CD4-positive, alpha-beta T cell treated with Interleukin-6 at 100 ng/mL for 8 hours (primary cell): ENCODE measurements around the gene RNGTT.
"Not testable (repeated sequence)": the region's sequence is repeated elsewhere in the genome, so short reads cannot be mapped to it uniquely, and the experiment has no call there.

Experiments used
- DNase-seq: peaks from one replicate; pipeline ENCODE4 v3.0.0-alpha.2; 2020; ENCODE audit warnings: mixed read lengths, low spot score

Gene RNGTT

GRCh38 chr6:88722686-88723085, 240.7 kb downstream of the RNGTT start:
- DNase-seq: no peak

DNA sequence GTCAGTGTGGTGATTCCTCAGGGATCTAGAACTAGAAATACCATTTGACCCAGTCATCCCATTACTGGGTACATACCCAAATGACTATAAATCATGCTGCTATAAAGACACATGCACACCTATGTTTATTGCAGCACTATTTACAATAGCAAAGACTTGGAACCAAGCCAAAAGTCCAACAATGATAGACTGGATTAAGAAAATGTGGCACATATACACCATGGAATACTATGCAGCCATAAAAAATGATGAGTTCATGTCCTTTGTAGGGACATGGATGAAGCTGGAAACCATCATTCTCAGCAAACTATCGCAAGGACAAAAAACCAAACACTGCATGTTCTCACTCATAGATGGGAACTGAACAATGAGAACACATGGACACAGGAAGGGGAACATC, 247.0 kb downstream of the RNGTT start:
- not testable (repeated sequence) for DNase-seq

GRCh38 chr6:88712243-88712936, 251.0 kb downstream of the RNGTT start:
- DNase-seq: no peak

- no peak for DNase-seq
These were observed 253.6 kb downstream of the RNGTT start for GRCh38 chr6:88709819-88710246.

DNA sequence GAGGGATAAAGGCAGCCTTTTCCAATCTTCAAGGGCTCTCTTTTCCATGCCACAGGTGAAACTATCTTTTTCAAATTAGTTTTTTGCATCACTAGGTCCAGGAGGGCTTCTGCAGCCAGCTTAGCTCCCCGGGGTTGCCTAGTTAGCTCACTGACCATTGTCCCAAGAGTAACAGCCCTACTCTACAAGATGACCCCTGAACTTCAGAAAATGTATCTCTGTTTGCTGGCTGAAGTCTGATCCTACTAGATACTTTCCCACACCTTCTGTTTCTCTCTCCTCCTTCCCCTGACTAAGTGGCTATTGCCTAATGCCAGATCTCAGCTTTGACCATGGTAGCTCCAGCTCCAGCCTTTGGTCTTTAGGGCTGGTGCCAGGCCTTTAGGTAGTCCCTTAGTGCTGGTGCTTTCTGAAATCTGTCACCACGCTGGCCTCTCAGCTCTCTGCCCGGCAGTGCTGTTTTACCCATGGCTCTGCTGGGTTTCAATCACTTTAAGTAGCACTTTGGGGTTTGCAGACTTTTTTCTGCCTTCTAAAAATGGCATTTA, 255.1 kb downstream of the RNGTT start:
- no peak for DNase-seq

GRCh38 chr6:88705601-88706000, 257.8 kb downstream of the RNGTT start:
- no peak for DNase-seq

GRCh38 chr6:88704980-88705379, 258.4 kb downstream of the RNGTT start:
- no peak for DNase-seq

GRCh38 chr6:88702956-88703556, 260.4 kb downstream of the RNGTT start:
- no peak for DNase-seq

DNA sequence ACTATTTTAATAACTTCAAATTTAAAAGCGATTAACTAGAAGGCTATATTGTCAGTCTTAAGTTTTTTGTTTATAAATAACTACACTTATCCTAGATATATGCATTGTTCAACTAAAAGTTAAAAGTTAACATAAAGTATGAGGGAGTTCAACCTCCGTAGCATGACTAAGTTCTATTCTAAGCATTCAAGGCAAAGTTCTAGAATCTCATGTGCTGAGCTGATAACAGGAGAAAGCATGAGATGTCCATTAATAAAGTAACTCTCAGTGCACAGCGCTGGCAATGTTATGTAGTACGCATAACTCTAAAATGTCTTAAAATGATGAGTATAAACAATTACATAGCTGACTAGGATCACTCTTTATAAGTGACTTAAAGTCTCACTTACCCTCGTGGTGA, 264.8 kb downstream of the RNGTT start:
- no peak for DNase-seq

GRCh38 chr6:88695937-88696336, 267.5 kb downstream of the RNGTT start:
- DNase-seq: no peak

DNA sequence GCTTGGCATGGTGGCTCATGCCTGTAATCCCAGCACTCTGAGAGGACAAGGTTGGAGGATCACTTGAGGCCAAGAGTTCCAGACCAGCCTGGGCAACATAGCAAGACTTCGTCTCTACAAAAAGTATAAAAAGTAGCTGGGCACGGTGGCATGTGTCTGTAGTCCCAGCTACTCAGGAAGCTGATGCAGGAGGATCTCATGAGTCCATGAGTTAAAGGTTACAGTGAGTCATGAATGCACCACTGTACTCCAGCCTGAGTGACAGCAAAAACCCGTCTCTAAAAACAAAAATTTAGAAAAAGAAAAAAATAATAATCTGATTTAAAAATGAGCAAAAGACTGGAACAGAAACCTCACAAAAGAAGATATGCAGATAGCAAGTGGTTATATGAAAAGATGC, 279.7 kb downstream of the RNGTT start:
- no peak for DNase-seq

DNA sequence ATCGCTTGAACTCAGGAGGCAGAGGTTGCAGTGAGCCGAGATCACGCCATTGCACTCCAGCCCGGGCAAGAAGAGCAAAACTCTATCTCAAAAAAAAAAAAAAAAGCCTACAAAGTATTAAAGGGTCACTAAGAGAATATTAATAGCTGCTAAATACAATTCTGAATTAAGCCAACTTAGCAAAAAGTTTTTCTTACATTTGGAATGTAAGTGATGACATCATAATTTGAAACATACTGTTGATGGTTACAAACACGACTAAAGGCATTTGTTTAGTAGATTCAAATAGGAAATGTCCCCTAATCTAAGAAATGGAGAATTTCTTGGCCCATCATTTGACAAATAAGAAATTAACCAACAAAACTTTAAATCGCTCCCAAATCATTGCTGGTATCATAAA, 282.8 kb downstream of the RNGTT start:
- no peak for DNase-seq

DNA sequence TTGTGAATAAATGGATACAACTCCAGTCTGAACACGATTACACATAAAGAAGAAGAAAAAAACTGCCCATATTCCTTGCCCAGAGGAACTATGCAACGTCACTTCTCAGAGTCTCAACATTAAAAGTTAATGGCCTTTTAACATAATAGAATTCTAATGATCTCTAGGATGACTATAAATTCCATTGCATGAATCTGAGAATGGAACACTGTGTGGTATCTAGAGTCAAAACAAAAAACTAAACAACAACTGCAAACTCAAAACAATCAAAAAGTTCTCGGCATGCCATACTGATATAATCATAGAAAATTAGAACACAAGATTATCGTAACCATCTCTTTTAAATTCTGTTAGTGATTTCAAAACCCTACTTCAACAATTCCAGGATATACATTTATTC, 283.6 kb downstream of the RNGTT start:
- DNase-seq: no peak

DNA sequence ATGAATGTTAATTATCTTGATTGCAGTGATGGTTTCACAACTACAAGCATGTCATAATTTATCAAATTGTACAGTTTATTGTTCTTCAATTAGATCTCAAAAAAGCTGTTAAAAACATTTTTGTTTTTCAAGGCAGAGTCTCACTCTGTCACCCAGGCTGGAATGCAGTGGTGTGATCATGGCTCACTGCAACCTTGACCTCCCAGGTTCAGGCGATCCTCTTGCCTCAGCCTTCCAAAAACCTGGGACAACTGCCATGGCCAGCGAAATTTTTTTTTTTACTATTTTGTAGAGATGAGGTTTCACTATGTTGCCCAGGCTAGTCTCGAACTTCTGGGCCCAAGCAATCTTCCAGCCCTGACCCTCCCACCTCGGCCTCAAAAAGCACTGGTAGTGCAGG, 286.1 kb downstream of the RNGTT start:
- no peak for DNase-seq

- no peak for DNase-seq
These were observed 291.8 kb downstream of the RNGTT start for GRCh38 chr6:88671624-88672023.

DNA sequence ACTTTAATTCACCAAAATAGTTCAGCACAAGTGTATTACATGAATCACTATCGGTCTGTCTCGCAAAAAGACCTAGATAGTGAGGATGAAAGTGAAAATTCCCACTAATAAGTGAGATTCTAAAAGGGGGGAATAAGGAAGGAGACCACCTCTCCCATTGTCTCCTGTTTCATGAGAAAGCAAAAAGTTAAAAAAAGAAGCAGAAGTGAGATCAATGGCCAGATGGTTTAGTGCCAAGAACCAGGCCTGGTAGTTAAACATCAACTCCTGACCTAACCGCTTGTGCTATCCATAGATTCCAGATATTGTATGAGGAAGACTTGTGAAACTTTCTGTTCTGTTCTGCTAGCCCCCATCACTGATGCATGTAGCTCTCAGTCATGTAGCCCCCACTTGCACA, 293.0 kb downstream of the RNGTT start:
- DNase-seq: no peak

DNA sequence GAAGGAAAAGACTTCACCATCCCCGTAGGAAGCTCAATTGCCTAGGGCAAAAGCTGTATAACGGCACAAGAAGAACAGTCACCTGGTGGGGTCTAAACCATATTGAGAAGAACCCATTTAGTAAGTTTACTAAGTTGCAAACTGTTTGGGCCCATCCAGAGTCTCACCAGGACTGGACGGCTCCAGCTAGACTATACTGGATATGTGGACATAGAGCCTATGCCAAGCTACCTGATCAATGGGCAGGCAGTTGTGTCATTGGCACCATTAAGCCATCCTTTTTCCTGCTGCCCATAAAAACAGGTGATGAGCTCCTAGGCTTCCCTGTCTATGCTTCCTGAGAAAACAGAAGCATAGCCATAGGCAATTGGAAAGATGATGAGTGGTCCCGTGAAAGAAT, 293.9 kb downstream of the RNGTT start:
- no peak for DNase-seq

DNA sequence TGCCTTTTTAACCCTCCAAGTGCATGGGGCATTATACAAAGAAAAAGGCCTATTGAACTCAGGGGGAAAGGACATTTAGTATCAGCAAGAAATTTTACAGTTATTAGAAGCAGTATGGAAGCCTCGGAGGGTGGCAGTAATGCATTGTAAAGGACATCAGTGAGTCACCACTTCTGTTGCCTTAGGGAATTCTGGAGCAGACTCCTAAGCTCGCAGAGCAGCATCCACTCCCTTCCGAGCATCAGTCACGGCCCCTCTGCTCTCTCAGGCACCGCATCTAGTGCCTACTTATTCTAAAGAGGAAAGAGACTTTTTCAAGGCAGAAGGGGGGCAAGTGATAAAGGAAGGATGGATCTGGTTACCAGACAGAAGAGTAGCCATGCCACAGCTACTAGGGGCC, 296.5 kb downstream of the RNGTT start:
- DNase-seq: no peak

DNA sequence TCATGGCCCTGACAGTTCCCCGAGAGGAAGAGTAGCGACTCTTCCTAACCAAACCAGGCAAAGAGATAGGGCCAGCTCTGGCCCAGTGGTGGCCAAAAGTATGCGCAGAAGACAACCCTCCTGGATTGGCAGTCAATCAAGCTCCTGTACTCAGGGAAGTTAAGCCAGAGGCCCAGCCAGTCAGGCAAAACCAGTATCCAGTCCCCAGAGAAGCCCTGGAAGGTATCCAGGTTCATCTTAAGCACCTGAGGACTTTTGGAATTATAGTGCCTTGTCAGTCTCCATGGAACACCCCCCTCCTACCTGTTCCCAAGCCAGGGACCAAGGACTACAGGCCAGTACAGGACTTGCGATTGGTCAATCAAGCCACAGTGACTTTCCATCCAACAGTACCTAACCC, 298.3 kb downstream of the RNGTT start:
- DNase-seq: no peak

DNA sequence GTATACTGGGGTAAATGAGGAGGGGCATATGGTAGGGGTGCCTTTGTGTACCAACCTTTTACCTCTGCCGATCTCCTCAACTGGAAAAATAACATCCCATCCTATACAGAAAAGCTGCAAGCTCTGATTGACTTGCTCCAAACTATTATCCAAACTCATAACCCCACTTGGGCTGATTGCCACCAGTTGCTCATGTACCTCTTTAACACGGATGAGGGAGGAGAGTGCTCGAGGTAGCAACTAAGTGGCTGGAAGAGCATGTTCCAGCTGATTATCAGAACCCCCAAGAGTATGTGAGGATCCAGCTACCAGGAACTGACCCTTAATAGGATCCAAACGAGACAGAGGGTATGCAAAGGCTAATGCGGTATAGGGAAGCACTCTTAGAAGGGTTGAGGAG, 299.6 kb downstream of the RNGTT start:
- DNase-seq: no peak

DNA sequence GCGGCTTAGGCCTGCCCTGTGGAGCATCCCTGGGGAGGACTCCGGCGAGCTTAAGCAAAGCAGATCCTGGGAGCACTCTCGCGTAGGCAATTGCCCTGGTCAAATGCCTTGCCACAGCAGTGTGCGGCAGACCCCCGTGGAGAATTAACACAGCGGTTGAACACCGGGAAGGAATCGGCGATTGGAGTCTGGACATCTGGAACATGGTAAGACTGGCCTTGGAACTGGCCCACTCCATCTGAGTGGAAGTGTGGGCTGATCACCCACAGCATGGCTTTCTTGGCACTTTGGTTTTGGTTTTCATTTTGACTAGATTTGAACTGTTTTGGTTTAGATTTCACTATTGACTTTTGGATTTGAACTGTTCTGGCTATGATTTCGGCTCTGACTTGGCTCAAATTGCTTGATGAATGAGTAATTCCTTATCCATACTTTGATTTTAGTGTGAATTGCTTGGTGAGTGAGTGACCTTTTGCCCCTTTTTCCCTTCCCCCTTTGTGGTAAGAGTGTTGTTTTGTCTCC, 300.7 kb downstream of the RNGTT start:
- DNase-seq: no peak

- DNase-seq: no peak
These were observed 301.2 kb downstream of the RNGTT start for GRCh38 chr6:88662163-88662580.

GRCh38 chr6:88661136-88661535, 302.3 kb downstream of the RNGTT start:
- DNase-seq: no peak

- no peak for DNase-seq
These were observed 307.8 kb downstream of the RNGTT start for GRCh38 chr6:88655586-88655985.
